K562 (cell line): Measurements from ENCODE around the gene CDK4. TPM values are rescaled to one million over a fixed set of nuclear protein-coding genes. Genes with fewer than 3 reads are reported as not detected.

Source experiments
- CBFA2T3 ChIP-seq: fragments of 450-650 bp; IDR thresholded peaks from 2 replicates; pipeline ENCODE4 v1.6.1; 2017
- EWSR1 ChIP-seq: fragments of 450-650 bp; IDR thresholded peaks from 2 replicates; pipeline ENCODE4 v1.6.1; 2018; ENCODE audit warnings: borderline replicate concordance, mild to moderate bottlenecking, low read depth, moderate library complexity; ENCODE audit not compliant: partially characterized antibody
- GATAD2B ChIP-seq: fragments of 450-650 bp; IDR thresholded peaks from 2 replicates; pipeline ENCODE4 v1.6.1; 2017; ENCODE audit warnings: mild to moderate bottlenecking, borderline replicate concordance
- MAZ ChIP-seq, 2 experiments: fragments of 450-650 bp in 1 of 2; sonication (generic) in 1 of 2; formaldehyde crosslinking; IDR thresholded peaks in 1 of 2; conservative IDR thresholded peaks in 1 of 2; 2 replicates each; pipeline versions ENCODE4 v1.4.0 to v1.5.0; 2020; ENCODE audit warnings: mild to moderate bottlenecking in 1 of 2, missing genetic modification reagents in 1 of 2
- MIER1 ChIP-seq: fragments of 450-650 bp; IDR thresholded peaks from 2 replicates; pipeline ENCODE4 v1.6.1; 2016; ENCODE audit warnings: antibody characterized with exemption, mild to moderate bottlenecking, low read depth
- NFE2 ChIP-seq: IDR thresholded peaks from 2 replicates; pipeline ENCODE4 v1.6.1; 2014; ENCODE audit warnings: antibody characterized with exemption, low read depth
- NFIC ChIP-seq: fragments of 450-650 bp; IDR thresholded peaks from 2 replicates; pipeline ENCODE4 v1.6.1; 2017; ENCODE audit warnings: mild to moderate bottlenecking, inconsistent platforms
- POLR2AphosphoS5 ChIP-seq: IDR thresholded peaks from 2 replicates; pipeline ENCODE4 v1.6.1; 2011; ENCODE audit warnings: mild to moderate bottlenecking, low read depth, low read length, moderate library complexity; ENCODE audit not compliant: control insufficient read depth, insufficient read depth
- PTRF ChIP-seq: fragments of 450-650 bp; IDR thresholded peaks from 2 replicates; pipeline ENCODE4 v1.6.1; 2016; ENCODE audit warnings: mild to moderate bottlenecking, missing genetic modification characterization, missing compliant biosample characterization
- RB1 ChIP-seq: fragments of 450-650 bp; IDR thresholded peaks from 2 replicates; pipeline ENCODE4 v1.6.1; 2017; ENCODE audit warnings: low read depth, mild to moderate bottlenecking
- RBFOX2 ChIP-seq: fragments of 200-400 bp; formaldehyde crosslinking; IDR thresholded peaks from 2 replicates; pipeline ENCODE4 v1.6.1; 2017; ENCODE audit warnings: low read depth, mild to moderate bottlenecking, low read length, moderate library complexity
- RHOXF2B ChIP-seq: fragments of 250-450 bp; sonication (Bioruptor Pico); conservative IDR thresholded peaks from 2 replicates; pipeline ENCODE4 v1.5.1; 2021
- SAFB2 ChIP-seq: fragments of 200-400 bp; formaldehyde crosslinking; IDR thresholded peaks from 2 replicates; pipeline ENCODE4 v1.6.1; 2018; ENCODE audit warnings: borderline replicate concordance, low read length, low read depth, moderate library complexity; ENCODE audit not compliant: severe bottlenecking
- SREBF1 ChIP-seq: fragments of 150-350 bp; IDR thresholded peaks from 2 replicates; pipeline ENCODE4 v1.6.1; 2014; ENCODE audit warnings: antibody characterized with exemption, low read depth, low read length, borderline replicate concordance
- TEAD2 ChIP-seq: fragments of 450-650 bp; IDR thresholded peaks from 2 replicates; pipeline ENCODE4 v1.6.1; 2016; ENCODE audit warnings: missing genetic modification characterization, control low read depth, missing compliant biosample characterization
- USF1 ChIP-seq: sonication (generic); formaldehyde crosslinking; IDR thresholded peaks from 2 replicates; pipeline ENCODE4 v1.9.0; 2022; ENCODE audit warnings: mild to moderate bottlenecking, missing genetic modification reagents
- ZBTB26 ChIP-seq: fragments of 450-650 bp; formaldehyde crosslinking; IDR thresholded peaks from 2 replicates; pipeline ENCODE4 v1.4.0; 2022; ENCODE audit warnings: missing genetic modification characterization
- ZFP36 ChIP-seq: fragments of 150-350 bp; IDR thresholded peaks from 2 replicates; pipeline ENCODE4 v1.6.1; 2018; ENCODE audit warnings: low read length, low read depth; ENCODE audit not compliant: partially characterized antibody
- ZNF224 ChIP-seq: sonication (generic); formaldehyde crosslinking; IDR thresholded peaks from 2 replicates; pipeline ENCODE4 v1.8.0; 2022; ENCODE audit warnings: mild to moderate bottlenecking, missing genetic modification reagents
- ZNF232 ChIP-seq: sonication (generic); formaldehyde crosslinking; IDR thresholded peaks from 2 replicates; pipeline ENCODE4 v1.8.0; 2022; ENCODE audit warnings: mild to moderate bottlenecking, missing genetic modification reagents
- ZNF311 ChIP-seq: fragments of 250-450 bp; sonication (Bioruptor Pico); IDR thresholded peaks from 2 replicates; pipeline ENCODE4 v1.4.0; 2020; ENCODE audit warnings: mild to moderate bottlenecking, moderate library complexity
- polyA plus RNA-seq, 8 experiments: library from polyadenylated mRNA; depleted of rRNA in 4 of 8; stranded (reverse) in 5 of 8; unstranded in 3 of 8; fragments of >200 nt; fragmentation: Nextera tagmentation in 2 of 8; fragmentation: Illumina TruSeq in 1 of 8; extraction: Ambion mirVana in 2 of 8; extraction: Trizol in 1 of 8; gene quantifications; 2 replicates each; pipeline versions ENCODE4 v1.2.1 to v1.2.3, GENCODE V29; 2011 to 2014; ENCODE audit warnings: inconsistent platforms in 1 of 8, missing spikeins in 1 of 8
- total RNA-seq, 7 experiments: library from RNA; depleted of rRNA in 6 of 7; stranded (reverse); fragments of >200 nt in 6 of 7; fragmentation: Illumina TruSeq in 2 of 7; extraction: Trizol in 2 of 7; gene quantifications; 2 replicates each; pipeline versions ENCODE4 v1.2.1 to v1.2.3, GENCODE V29; 2011 to 2021; ENCODE audit warnings: low replicate concordance in 1 of 7
- TF ChIP-seq, protein P1 (sequence below): IDR thresholded peaks from 2 replicates; pipeline ENCODE4 v1.6.1; 2011; ENCODE audit warnings: borderline replicate concordance, low read depth, mild to moderate bottlenecking, moderate library complexity, low read length; ENCODE audit not compliant: insufficient read depth, poor library complexity, severe bottlenecking

CDK4 gene
- total and polyA plus RNA-seq, 9 of the 15 experiments (the other 6 are each of a cell fraction or from before 2014, with no cell fraction given): 37.8 to 436 (median 238) TPM

DNA sequence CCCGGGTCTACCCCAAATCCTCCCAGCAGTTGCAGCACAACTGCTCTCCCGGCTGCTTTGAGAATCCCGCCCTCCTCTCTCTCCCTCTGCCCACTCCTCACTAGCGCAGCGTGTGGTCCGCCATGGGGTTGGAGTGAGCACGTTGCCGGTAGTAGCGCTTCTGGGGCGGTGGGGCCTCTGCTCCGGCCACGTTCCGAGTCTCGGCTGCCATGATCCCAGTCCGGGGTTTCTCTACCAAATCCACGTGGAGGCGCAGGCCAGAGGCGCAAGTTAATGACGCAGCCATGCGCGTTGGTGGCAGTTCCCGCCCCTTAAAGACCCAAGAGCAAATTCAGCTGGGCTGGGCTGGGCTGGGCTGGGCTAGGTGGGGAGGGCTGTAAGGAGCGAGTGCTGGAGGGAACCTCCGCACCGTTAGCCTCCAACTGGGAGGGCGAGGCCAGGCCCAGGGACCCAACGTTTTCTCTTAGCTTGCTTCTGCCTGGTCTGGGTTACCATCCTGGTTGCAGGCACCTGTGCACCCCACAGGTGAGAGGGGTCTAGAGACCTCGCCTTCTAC lies 19.8 kb upstream of the CDK4 start, which contains the start of gene METTL1 (continued):
- TF ChIP-seq POLR2AphosphoS5 (peak; percentile 77), SAFB2 (no peak), NFIC (no peak; the same call in none of the 2 replicates), SREBF1 (no peak), NFE2 (peak; percentile 17; the same call in 1 of the 2 replicates), EWSR1 (no peak), TEAD2 (tag) (no peak), ZNF311 (no peak), USF1 (peak; percentile 80), RB1 (peak; percentile 83), CBFA2T3 (no peak), ZNF232 (CRISPR knock-in tag) (no peak), RBFOX2 (peak; percentile 94), RHOXF2B (CRISPR knock-in tag) (no peak), ZBTB26 (CRISPR knock-in tag) (no peak), ZFP36 (no peak), PTRF (tag) (no peak), MIER1 (no peak), ZNF224 (CRISPR knock-in tag) (no peak), GATAD2B (no peak), MAZ (CRISPR knock-in tag; conservative IDR thresholded peaks at IDR 0.05 in 1 of 2, IDR thresholded peaks at IDR 0.05 in 1 of 2) (peak; percentile 97 to 99)
- TF ChIP-seq, protein P1, sequence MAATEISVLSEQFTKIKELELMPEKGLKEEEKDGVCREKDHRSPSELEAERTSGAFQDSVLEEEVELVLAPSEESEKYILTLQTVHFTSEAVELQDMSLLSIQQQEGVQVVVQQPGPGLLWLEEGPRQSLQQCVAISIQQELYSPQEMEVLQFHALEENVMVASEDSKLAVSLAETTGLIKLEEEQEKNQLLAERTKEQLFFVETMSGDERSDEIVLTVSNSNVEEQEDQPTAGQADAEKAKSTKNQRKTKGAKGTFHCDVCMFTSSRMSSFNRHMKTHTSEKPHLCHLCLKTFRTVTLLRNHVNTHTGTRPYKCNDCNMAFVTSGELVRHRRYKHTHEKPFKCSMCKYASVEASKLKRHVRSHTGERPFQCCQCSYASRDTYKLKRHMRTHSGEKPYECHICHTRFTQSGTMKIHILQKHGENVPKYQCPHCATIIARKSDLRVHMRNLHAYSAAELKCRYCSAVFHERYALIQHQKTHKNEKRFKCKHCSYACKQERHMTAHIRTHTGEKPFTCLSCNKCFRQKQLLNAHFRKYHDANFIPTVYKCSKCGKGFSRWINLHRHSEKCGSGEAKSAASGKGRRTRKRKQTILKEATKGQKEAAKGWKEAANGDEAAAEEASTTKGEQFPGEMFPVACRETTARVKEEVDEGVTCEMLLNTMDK: peak; percentile 25
